GM19240 (cell line): ENCODE data around the gene AKAP13.

ENCODE experiments used
- DNase-seq: peaks from one replicate; pipeline ENCODE4 v3.0.0; 2011; ENCODE audit warnings: low spot score; ENCODE audit not compliant: insufficient read length

AKAP13 gene

GRCh38 chr15:85597155-85597815 is 216.9 kb downstream of the AKAP13 start:
- no peak for DNase-seq

GRCh38 chr15:85598219-85598618 is 217.8 kb downstream of the AKAP13 start:
- DNase-seq, result no peak

GRCh38 chr15:85598718-85599398 is 218.5 kb downstream of the AKAP13 start:
- DNase-seq, result no peak

GRCh38 chr15:85600001-85600400 is 219.6 kb downstream of the AKAP13 start:
- DNase-seq, result no peak

GRCh38 chr15:85603160-85603559 is 222.8 kb downstream of the AKAP13 start:
- DNase-seq, result no peak

GRCh38 chr15:85603703-85604102 is 223.3 kb downstream of the AKAP13 start:
- DNase-seq, result no peak

GRCh38 chr15:85604194-85604593 is 223.8 kb downstream of the AKAP13 start:
- no peak for DNase-seq

- DNase-seq, result no peak
These were observed 226.3 kb downstream of the AKAP13 start for GRCh38 chr15:85606738-85607137.

GRCh38 chr15:85607141-85607806 is 226.9 kb downstream of the AKAP13 start:
- no peak for DNase-seq

GRCh38 chr15:85607842-85608241 is 227.4 kb downstream of the AKAP13 start:
- DNase-seq, result no peak

- no peak for DNase-seq
These were observed 229.1 kb downstream of the AKAP13 start for GRCh38 chr15:85609492-85609891.

- DNase-seq, result no peak
These were observed 231.0 kb downstream of the AKAP13 start for GRCh38 chr15:85611361-85611760.

- no peak for DNase-seq
These were observed 233.7 kb downstream of the AKAP13 start for GRCh38 chr15:85614059-85614458.

GRCh38 chr15:85615930-85616329 is 235.5 kb downstream of the AKAP13 start:
- DNase-seq, result no peak

GRCh38 chr15:85616549-85617110 is 236.2 kb downstream of the AKAP13 start:
- no peak for DNase-seq

- no peak for DNase-seq
These were observed 237.8 kb downstream of the AKAP13 start for GRCh38 chr15:85618228-85618505.

- DNase-seq, result no peak
These were observed 238.6 kb downstream of the AKAP13 start for GRCh38 chr15:85618956-85619491.

GRCh38 chr15:85619992-85620689 is 239.7 kb downstream of the AKAP13 start:
- DNase-seq, result no peak

GRCh38 chr15:85620690-85621049 is 240.3 kb downstream of the AKAP13 start:
- no peak for DNase-seq

GRCh38 chr15:85621094-85621493 is 240.7 kb downstream of the AKAP13 start:
- no peak for DNase-seq

GRCh38 chr15:85622221-85622831 is 241.9 kb downstream of the AKAP13 start:
- no peak for DNase-seq
